Activated naive CD4-positive, alpha-beta T cell treated with Interleukin-2 at 50 U/mL for 16 hours (primary cell): ENCODE data around the gene TMOD4.

Experiments
- DNase-seq: peaks from one replicate; pipeline ENCODE4 v3.0.0-alpha.2; 2020

TMOD4 gene

GRCh38 chr1:151175041-151175741 lies 590 bp downstream of the TMOD4 start:
- DNase-seq = no peak

GRCh38 chr1:151171190-151171589 lies 4.6 kb downstream of the TMOD4 start:
- DNase-seq = no peak

GRCh38 chr1:151167116-151167515 lies 8.7 kb downstream of the TMOD4 start:
- no peak for DNase-seq

- no peak for DNase-seq
Measured at GRCh38 chr1:151166505-151166956, 9.2 kb downstream of the TMOD4 start.

GRCh38 chr1:151165738-151166504 lies 9.9 kb downstream of the TMOD4 start, which contains the start of the genes LYSMD1 and SCNM1:
TSS of gene LYSMD1 (minus strand) at chr1:151165902. CDS start at chr1:151165258, 644 bp downstream.
TSS of gene SCNM1 (plus strand) at chr1:151166144. CDS start at chr1:151166153, 9 bp downstream.
- peak; percentile 96 for DNase-seq

- DNase-seq = no peak
Measured at GRCh38 chr1:151165281-151165737, 10.5 kb downstream of the TMOD4 start.

- DNase-seq = no peak
Measured at GRCh38 chr1:151164732-151165280, 11.0 kb downstream of the TMOD4 start.

- DNase-seq = no peak
Measured at GRCh38 chr1:151159373-151159772, 16.4 kb downstream of the TMOD4 start.

- DNase-seq = no peak
Measured at GRCh38 chr1:151158751-151159251, 17.0 kb downstream of the TMOD4 start.

GRCh38 chr1:151158326-151158725 lies 17.5 kb downstream of the TMOD4 start:
- DNase-seq = peak; percentile 60

- peak; percentile 60 for DNase-seq
Measured at GRCh38 chr1:151157067-151157531, 18.7 kb downstream of the TMOD4 start.

GRCh38 chr1:151156515-151156819 lies 19.3 kb downstream of the TMOD4 start, which contains the start of gene TNFAIP8L2:
TSS of gene TNFAIP8L2 (plus strand) at chr1:151156649. CDS start at chr1:151158698, 2,049 bp downstream.
- DNase-seq = peak; percentile 82

- no peak for DNase-seq
Measured at GRCh38 chr1:151147665-151148064, 28.1 kb downstream of the TMOD4 start.

GRCh38 chr1:151147132-151147503 lies 28.7 kb downstream of the TMOD4 start:
- DNase-seq = no peak

GRCh38 chr1:151146412-151147131 lies 29.2 kb downstream of the TMOD4 start, which contains the start of gene SEMA6C:
TSS of gene SEMA6C (minus strand) at chr1:151146631. CDS start at chr1:151142621, 4,010 bp downstream.
- DNase-seq = peak; percentile 91

- no peak for DNase-seq
Measured at GRCh38 chr1:151146072-151146411, 29.7 kb downstream of the TMOD4 start.

- peak; percentile 25 for DNase-seq
Measured at GRCh38 chr1:151145304-151146071, 30.3 kb downstream of the TMOD4 start.

- no peak for DNase-seq
Measured at GRCh38 chr1:151144474-151145303, 31.1 kb downstream of the TMOD4 start.

GRCh38 chr1:151143986-151144385 lies 31.8 kb downstream of the TMOD4 start:
- DNase-seq = no peak

GRCh38 chr1:151143057-151143435 lies 32.7 kb downstream of the TMOD4 start:
- no peak for DNase-seq
